Glutamatergic neuron (in vitro differentiated cells): ENCODE measurements around the gene EXOG. TPM values are rescaled to one million over a fixed set of nuclear protein-coding genes. Genes with fewer than 3 reads are reported as not detected.
A peak's percentile ranks its signal among the peaks of the same experiment; 100 is the strongest.

Experiments
- DNase-seq: peaks from one replicate; pipeline ENCODE4 v3.0.0; 2022
- H3K27ac Mint-ChIP-seq: one replicate; pipeline ENCODE4 v1.8.0; 2020; ENCODE audit warnings: mild to moderate bottlenecking, mixed read lengths, inconsistent platforms; ENCODE audit not compliant: unreplicated experiment
- H3K27me3 Mint-ChIP-seq: one replicate; pipeline ENCODE4 v1.8.0; 2020; ENCODE audit warnings: mild to moderate bottlenecking, moderate library complexity, mixed read lengths, inconsistent platforms; ENCODE audit not compliant: unreplicated experiment
- H3K36me3 Mint-ChIP-seq: one replicate; pipeline ENCODE4 v1.8.0; 2020; ENCODE audit warnings: mild to moderate bottlenecking, mixed read lengths, inconsistent platforms; ENCODE audit not compliant: unreplicated experiment
- H3K4me1 Mint-ChIP-seq: one replicate; pipeline ENCODE4 v1.8.0; 2020; ENCODE audit warnings: mild to moderate bottlenecking, low read depth, mixed read lengths, inconsistent platforms; ENCODE audit not compliant: unreplicated experiment
- H3K4me3 Mint-ChIP-seq: one replicate; pipeline ENCODE4 v1.8.0; 2020; ENCODE audit warnings: mild to moderate bottlenecking, mixed read lengths, inconsistent platforms; ENCODE audit not compliant: unreplicated experiment
- H3K9me3 Mint-ChIP-seq: one replicate; pipeline ENCODE4 v1.8.0; 2020; ENCODE audit warnings: mild to moderate bottlenecking, moderate library complexity, mixed read lengths, inconsistent platforms; ENCODE audit not compliant: unreplicated experiment
- total RNA-seq: library from RNA; stranded (reverse); fragmentation: NEBNext Ultra II Directional; extraction: Animal tissue kit (Norgen Biotek cat#: 25700); gene quantifications from one replicate; pipeline ENCODE4 v1.2.1, GENCODE V29; 2021; ENCODE audit not compliant: unreplicated experiment
- TF ChIP-seq, protein P1 (sequence below): fragments of 200-600 bp; sonication (generic); IDR thresholded peaks from one replicate; pipeline ENCODE4 v1.5.0; 2021; ENCODE audit not compliant: partially characterized antibody, unreplicated experiment

EXOG gene
- total RNA-seq, 1 donor from 2014 or later: 20.9 TPM

DNA sequence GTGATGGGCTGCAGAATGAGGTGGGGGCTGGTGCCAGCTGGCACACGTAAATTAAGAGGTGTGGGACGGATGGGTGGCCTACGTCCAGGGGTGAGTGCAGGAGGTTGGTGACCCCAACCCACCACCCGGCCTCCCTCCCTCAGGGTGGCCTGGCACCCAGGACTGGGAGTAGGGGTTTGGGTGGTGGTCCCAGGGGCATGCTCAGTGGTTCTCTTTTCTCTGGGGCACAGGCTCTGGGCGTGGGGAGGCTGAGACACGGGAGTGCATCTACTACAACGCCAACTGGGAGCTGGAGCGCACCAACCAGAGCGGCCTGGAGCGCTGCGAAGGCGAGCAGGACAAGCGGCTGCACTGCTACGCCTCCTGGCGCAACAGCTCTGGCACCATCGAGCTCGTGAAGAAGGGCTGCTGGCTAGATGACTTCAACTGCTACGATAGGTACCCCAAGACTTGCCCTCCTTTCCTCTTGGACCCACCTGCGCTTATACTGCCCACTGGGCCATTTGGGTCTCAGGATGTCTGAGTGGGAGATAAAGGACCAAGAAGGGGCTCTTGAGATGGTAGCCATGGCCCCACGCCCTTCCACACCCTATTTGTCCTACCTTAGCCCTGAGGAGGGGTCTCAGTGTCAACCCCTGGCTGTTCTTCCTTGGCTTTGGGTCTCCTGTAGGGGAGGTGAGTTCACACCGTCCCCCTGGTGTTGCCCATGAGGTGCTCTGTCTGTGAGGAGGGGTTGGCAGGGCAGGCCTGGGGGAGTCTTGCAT, 18.9 kb upstream of the EXOG start:
- Mint-ChIP-seq H3K4me3 (no peak overlapping the region), H3K36me3 (peaks cover 5% of the 10 kb centered on the region), H3K27ac (no peak overlapping the region)

DNA sequence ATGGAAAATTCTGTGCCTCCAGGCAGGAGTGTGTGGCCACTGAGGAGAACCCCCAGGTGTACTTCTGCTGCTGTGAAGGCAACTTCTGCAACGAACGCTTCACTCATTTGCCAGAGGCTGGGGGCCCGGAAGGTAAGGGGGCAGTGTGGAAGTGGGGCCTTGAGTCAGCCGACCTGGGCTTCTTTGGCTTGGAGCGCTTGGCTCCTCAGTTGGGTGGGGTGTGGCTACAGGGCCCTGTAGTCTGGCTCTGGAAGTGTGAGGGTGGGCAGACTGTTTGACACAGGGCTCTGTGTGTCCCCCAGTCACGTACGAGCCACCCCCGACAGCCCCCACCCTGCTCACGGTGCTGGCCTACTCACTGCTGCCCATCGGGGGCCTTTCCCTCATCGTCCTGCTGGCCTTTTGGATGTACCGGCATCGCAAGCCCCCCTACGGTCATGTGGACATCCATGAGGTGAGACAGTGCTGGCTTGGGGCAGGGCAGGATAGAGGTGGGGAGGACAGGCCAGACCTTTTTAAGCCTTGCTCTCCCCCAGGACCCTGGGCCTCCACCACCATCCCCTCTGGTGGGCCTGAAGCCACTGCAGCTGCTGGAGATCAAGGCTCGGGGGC, 18.2 kb upstream of the EXOG start:
- H3K27ac Mint-ChIP-seq: no peak overlapping the region
- H3K36me3 Mint-ChIP-seq: peaks cover 5% of the 10 kb centered on the region
- DNase-seq: no peak
- H3K4me1 Mint-ChIP-seq: peaks cover 20% of the 10 kb centered on the region
- H3K27me3 Mint-ChIP-seq: peaks cover 7% of the 10 kb centered on the region
- H3K9me3 Mint-ChIP-seq: no peaks in the 10 kb centered on the region
- TF ChIP-seq, protein P1, sequence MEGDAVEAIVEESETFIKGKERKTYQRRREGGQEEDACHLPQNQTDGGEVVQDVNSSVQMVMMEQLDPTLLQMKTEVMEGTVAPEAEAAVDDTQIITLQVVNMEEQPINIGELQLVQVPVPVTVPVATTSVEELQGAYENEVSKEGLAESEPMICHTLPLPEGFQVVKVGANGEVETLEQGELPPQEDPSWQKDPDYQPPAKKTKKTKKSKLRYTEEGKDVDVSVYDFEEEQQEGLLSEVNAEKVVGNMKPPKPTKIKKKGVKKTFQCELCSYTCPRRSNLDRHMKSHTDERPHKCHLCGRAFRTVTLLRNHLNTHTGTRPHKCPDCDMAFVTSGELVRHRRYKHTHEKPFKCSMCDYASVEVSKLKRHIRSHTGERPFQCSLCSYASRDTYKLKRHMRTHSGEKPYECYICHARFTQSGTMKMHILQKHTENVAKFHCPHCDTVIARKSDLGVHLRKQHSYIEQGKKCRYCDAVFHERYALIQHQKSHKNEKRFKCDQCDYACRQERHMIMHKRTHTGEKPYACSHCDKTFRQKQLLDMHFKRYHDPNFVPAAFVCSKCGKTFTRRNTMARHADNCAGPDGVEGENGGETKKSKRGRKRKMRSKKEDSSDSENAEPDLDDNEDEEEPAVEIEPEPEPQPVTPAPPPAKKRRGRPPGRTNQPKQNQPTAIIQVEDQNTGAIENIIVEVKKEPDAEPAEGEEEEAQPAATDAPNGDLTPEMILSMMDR: no peak
- H3K4me3 Mint-ChIP-seq: no peak overlapping the region

More for the DNA sequence above, 18.9 kb upstream of the EXOG start:
- no peak for DNase-seq
- TF ChIP-seq, protein P1: no peak
- peaks cover 23% of the 10 kb centered on the region for H3K4me1 Mint-ChIP-seq
- no peaks in the 10 kb centered on the region for H3K9me3 Mint-ChIP-seq
- peaks cover 9% of the 10 kb centered on the region for H3K27me3 Mint-ChIP-seq

DNA sequence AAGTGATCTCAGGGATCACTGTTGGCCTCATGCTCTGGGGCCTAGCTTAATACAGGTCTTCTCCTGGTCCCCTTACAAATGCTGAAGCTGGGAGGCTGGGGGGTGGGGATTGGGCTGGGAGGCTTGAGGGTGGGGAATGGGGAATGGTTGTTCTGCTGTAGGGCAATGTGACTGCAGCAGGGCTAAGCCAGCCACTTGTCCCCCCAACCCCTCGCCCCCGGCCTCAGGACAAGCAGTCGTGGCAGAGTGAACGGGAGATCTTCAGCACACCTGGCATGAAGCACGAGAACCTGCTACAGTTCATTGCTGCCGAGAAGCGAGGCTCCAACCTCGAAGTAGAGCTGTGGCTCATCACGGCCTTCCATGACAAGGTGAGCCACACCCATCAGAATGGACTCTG, 17.2 kb upstream of the EXOG start:
- H3K4me3 Mint-ChIP-seq: no peak overlapping the region
- peaks cover 15% of the 10 kb centered on the region for H3K4me1 Mint-ChIP-seq
- H3K36me3 Mint-ChIP-seq: peaks cover 5% of the 10 kb centered on the region
- DNase-seq: no peak
- peaks cover 3% of the 10 kb centered on the region for H3K27me3 Mint-ChIP-seq
- H3K9me3 Mint-ChIP-seq: no peaks in the 10 kb centered on the region
- H3K27ac Mint-ChIP-seq: no peak overlapping the region
- TF ChIP-seq, protein P1: no peak

DNA sequence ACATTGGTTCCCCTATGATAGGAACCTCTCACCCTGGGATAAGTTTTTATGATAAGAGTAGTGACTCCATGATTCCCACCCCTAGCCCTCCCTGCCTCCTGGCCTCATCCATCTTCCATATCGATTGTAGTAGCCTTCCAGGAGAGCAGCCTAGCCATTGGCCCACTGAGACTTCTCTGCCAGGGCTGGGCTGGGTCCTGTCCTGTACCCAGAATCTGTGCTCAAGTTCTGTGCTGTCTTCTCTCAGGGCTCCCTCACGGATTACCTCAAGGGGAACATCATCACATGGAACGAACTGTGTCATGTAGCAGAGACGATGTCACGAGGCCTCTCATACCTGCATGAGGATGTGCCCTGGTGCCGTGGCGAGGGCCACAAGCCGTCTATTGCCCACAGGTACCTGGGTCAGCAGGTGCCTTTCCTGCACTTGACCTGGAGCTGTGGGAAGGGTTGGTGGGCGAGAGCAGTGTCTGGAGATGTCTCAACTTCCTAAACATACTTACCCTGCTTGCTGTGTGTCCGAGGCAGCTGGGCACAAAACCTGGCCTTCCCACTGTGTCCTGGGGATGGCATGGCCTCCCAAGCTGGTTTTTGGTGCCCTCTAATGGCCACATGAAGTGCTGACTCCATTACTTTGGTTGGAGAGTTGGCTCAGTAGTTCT, 16.6 kb upstream of the EXOG start:
- peak; percentile 62 for DNase-seq
- Mint-ChIP-seq H3K36me3 (peaks cover 2% of the 10 kb centered on the region), H3K27ac (no peak overlapping the region), H3K27me3 (peaks cover 2% of the 10 kb centered on the region), H3K9me3 (no peaks in the 10 kb centered on the region), H3K4me3 (no peak overlapping the region), H3K4me1 (peaks cover 14% of the 10 kb centered on the region)
- TF ChIP-seq, protein P1: peak; percentile 69

DNA sequence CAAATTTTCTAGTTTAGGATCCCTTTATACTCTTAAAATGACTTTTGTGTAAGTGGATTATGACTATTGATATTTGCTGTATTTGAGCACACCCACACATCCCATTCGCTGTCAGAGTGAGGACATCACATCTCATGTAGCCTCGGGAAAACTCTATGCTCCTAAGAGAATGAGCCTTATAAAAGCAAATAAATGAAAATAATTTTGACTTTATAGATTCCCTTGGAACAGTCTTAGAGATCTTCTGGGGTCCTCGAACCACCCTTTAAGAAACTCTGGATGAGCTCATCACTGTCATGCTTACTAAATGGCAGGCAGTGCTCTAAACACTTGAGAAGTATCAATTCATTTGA, 16.1 kb upstream of the EXOG start:
- DNase-seq: no peak
- H3K27ac Mint-ChIP-seq: no peak overlapping the region
- peaks cover 13% of the 10 kb centered on the region for H3K4me1 Mint-ChIP-seq
- H3K4me3 Mint-ChIP-seq: no peak overlapping the region
- TF ChIP-seq, protein P1: peak; percentile 27
- no peaks in the 10 kb centered on the region for H3K9me3 Mint-ChIP-seq
- no peaks in the 10 kb centered on the region for H3K27me3 Mint-ChIP-seq
- peaks cover 4% of the 10 kb centered on the region for H3K36me3 Mint-ChIP-seq
